Measurements from ENCODE around the gene PRIM2. TPM values are rescaled to one million over a fixed set of nuclear protein-coding genes. Genes with fewer than 3 reads are reported as not detected.
"Not testable (repeated sequence)": the region's sequence is repeated elsewhere in the genome, so short reads cannot be mapped to it uniquely, and the experiment has no call there.

Gene PRIM2
- total RNA-seq, 1 donor from 2014 or later: 16.6 TPM

DNA sequence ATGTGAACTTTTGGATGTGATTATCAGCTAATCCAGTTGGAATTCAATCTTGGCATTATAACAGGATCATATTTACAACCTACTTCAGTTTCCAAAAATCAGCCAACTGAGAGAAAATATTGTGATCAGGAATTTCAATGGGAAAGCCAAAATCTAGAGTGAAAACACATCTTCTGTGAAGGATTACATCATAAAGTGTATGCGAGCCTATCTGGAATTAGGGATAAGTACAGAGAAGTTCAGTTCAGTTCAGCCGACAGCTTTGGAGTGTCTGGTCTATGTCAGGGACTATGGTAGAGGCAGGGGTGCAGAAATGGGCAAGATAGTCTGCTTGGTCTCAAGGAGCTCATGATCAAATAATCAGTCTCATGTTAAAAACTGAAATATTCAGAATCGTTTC lies 12.3 kb upstream of the PRIM2 start:
- Mint-ChIP-seq H3K9me3 (no peaks in the 10 kb centered on the region), H3K4me1 (peaks cover 13% of the 10 kb centered on the region), H3K36me3 (no peaks in the 10 kb centered on the region), H3K4me3 (no peak overlapping the region), H3K27me3 (ENCODE audit: low read depth) (no peaks in the 10 kb centered on the region), H3K27ac (no peak overlapping the region)
- TF ChIP-seq, protein P1, sequence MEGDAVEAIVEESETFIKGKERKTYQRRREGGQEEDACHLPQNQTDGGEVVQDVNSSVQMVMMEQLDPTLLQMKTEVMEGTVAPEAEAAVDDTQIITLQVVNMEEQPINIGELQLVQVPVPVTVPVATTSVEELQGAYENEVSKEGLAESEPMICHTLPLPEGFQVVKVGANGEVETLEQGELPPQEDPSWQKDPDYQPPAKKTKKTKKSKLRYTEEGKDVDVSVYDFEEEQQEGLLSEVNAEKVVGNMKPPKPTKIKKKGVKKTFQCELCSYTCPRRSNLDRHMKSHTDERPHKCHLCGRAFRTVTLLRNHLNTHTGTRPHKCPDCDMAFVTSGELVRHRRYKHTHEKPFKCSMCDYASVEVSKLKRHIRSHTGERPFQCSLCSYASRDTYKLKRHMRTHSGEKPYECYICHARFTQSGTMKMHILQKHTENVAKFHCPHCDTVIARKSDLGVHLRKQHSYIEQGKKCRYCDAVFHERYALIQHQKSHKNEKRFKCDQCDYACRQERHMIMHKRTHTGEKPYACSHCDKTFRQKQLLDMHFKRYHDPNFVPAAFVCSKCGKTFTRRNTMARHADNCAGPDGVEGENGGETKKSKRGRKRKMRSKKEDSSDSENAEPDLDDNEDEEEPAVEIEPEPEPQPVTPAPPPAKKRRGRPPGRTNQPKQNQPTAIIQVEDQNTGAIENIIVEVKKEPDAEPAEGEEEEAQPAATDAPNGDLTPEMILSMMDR (IDR thresholded peaks at IDR 0.05; ENCODE audit: unreplicated experiment): no peak
- no peak for DNase-seq (ENCODE audit: low spot score in 2 of 2, unreplicated experiment in 2 of 2)

DNA sequence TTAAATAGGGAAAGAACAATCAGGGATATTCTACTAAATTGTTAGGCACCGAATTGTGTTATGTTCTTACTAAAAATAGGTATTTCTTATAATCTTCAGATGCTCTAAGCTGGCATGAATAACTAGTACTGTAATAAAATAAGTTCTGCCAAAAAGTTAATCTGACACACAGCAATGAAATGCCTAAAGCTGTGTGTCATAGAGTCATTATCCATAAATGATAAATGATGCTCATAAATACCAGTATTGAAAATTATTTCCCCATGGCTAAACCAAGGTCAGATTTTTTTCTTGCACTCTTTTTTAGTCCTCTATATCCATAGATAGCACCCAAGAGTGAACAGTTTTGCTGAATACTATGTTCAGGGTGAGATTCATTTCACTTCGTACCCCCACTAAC lies 11.7 kb upstream of the PRIM2 start:
- no peak for DNase-seq (ENCODE audit: low spot score in 2 of 2, unreplicated experiment in 2 of 2)
- TF ChIP-seq, protein P1 (IDR thresholded peaks at IDR 0.05; ENCODE audit: unreplicated experiment): no peak
- peaks cover 13% of the 10 kb centered on the region for H3K4me1 Mint-ChIP-seq
- no peak overlapping the region for H3K27ac Mint-ChIP-seq
- no peaks in the 10 kb centered on the region for H3K36me3 Mint-ChIP-seq
- H3K4me3 Mint-ChIP-seq: no peak overlapping the region
- H3K9me3 Mint-ChIP-seq: no peaks in the 10 kb centered on the region
- no peaks in the 10 kb centered on the region for H3K27me3 Mint-ChIP-seq (ENCODE audit: low read depth)

DNA sequence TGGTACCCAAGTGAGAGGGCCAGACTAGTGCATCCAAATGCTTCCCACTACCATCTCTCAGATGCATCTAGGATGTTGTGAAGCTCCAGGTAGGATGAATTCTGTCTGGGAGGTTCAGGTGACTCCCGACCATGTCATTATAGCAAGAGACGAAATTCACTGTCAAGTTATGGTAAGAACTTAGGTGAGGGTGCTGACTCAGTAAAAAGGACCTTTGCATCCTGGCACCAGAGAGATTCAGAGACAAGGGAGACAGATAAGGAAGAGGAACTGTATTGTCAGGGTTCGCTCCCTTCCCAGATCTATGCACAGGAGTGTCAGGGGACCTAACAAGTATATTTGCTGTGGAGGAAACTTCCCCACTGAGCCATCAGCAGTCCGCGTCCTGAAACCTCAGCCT lies 11.2 kb upstream of the PRIM2 start:
- Mint-ChIP-seq H3K4me1 (peaks cover 13% of the 10 kb centered on the region), H3K27me3 (ENCODE audit: low read depth) (no peaks in the 10 kb centered on the region), H3K9me3 (no peaks in the 10 kb centered on the region), H3K36me3 (no peaks in the 10 kb centered on the region), H3K4me3 (no peak overlapping the region), H3K27ac (no peak overlapping the region)
- DNase-seq (ENCODE audit: low spot score in 2 of 2, unreplicated experiment in 2 of 2): no peak
- TF ChIP-seq, protein P1 (IDR thresholded peaks at IDR 0.05; ENCODE audit: unreplicated experiment): no peak

DNA sequence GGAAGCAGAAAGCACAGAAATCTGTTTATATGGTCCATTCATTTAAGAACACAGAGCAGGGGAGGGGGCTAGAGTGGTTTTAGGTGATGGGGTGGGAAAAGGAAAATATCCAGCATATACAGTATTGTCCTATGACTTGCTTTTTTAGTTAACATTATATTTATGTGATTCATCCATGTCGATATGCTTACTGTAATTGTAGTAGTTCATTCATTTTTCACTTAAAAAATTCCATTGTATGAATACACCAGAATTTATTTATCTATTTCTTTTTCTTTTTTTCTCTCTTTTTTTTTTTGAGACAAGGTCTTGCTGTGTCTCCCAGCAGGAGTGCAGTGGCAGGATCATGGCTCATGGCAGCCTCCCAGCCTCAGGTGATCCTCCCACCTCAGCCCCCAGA lies 9.6 kb upstream of the PRIM2 start:
- Mint-ChIP-seq H3K9me3 (no peaks in the 10 kb centered on the region), H3K4me1 (peaks cover 13% of the 10 kb centered on the region), H3K27ac (no peak overlapping the region), H3K36me3 (no peaks in the 10 kb centered on the region), H3K4me3 (no peak overlapping the region), H3K27me3 (ENCODE audit: low read depth) (no peaks in the 10 kb centered on the region)
- TF ChIP-seq, protein P1 (IDR thresholded peaks at IDR 0.05; ENCODE audit: unreplicated experiment): no peak
- DNase-seq (ENCODE audit: low spot score in 2 of 2, unreplicated experiment in 2 of 2): no peak

DNA sequence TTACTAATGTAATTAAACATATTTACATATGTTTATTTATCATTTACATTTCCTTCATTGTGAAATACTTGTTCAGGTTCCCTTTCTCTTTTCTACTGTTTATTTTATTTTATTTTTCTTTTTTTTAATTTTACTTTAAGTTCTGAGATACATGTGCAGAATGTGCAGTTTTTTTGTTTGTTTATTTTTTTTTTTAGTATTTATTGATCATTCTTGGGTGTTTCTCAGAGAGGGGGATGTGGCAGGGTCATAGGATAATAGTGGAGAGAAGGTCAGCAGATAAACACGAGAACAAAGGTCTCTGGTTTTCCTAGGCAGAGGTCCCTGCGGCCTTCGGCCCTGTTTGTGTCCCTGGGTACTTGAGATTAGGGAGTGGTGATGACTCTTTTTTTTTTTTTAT lies 8.7 kb upstream of the PRIM2 start:
- not testable (repeated sequence) for H3K9me3 Mint-ChIP-seq; H3K4me3 Mint-ChIP-seq; H3K36me3 Mint-ChIP-seq; DNase-seq (ENCODE audit: low spot score in 2 of 2, unreplicated experiment in 2 of 2); H3K27ac Mint-ChIP-seq; H3K27me3 Mint-ChIP-seq (ENCODE audit: low read depth)
- H3K4me1 Mint-ChIP-seq: peaks cover 21% of the 10 kb centered on the region

DNA sequence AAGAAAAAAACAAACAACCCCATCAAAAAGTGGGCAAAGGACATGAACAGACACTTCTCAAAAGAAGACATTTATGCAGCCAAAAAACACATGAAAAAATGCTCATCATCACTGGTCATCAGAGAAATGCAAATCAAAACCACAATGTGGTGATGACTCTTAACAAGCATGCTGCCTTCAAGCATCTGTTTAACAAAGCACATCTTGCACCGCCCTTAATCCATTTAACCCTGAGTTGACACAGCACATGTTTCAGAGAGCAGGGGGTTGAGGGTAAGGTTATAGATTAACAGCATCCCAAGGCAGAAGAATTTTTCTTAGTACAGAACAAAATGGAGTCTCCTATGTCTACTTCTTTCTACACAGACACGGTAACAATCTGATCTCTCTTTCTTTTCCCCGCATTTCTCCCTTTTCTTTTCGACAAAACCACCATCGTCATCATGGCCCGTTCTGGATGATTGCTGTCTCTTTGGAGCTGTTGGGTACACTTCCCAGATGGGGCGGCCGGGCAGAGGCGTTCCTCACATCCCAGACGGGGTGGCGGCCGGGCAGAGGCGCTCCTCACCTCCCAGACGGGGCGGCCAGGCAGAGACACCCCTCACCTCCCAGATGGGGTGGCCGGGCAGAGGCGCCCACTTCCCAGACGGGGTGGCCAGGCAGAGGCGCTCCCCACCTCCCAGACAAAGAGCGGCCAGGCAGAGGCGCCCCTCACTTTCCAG lies 7.2 kb upstream of the PRIM2 start:
- H3K4me3 Mint-ChIP-seq; H3K27me3 Mint-ChIP-seq (ENCODE audit: low read depth); H3K27ac Mint-ChIP-seq; DNase-seq (ENCODE audit: low spot score in 2 of 2, unreplicated experiment in 2 of 2); H3K36me3 Mint-ChIP-seq; H3K9me3 Mint-ChIP-seq: not testable (repeated sequence)
- peaks cover 14% of the 10 kb centered on the region for H3K4me1 Mint-ChIP-seq

DNA sequence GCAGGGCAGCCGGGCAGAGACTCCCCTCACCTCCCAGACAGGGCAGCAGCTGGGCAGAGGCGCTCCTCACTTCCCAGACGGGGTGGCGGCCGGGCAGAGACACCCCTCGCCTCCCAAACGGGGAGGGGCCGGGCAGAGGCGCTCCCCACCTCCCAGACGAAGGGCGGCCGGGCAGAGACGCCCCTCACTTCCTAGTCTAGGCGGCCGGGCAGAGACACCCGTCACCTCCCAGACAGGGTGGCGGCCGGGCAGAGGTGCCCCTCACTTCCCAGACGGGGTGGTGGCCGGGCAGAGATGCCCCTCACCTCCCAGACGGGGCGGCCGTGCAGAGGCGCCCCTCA lies 6.6 kb upstream of the PRIM2 start:
- no peaks in the 10 kb centered on the region for H3K36me3 Mint-ChIP-seq

DNA sequence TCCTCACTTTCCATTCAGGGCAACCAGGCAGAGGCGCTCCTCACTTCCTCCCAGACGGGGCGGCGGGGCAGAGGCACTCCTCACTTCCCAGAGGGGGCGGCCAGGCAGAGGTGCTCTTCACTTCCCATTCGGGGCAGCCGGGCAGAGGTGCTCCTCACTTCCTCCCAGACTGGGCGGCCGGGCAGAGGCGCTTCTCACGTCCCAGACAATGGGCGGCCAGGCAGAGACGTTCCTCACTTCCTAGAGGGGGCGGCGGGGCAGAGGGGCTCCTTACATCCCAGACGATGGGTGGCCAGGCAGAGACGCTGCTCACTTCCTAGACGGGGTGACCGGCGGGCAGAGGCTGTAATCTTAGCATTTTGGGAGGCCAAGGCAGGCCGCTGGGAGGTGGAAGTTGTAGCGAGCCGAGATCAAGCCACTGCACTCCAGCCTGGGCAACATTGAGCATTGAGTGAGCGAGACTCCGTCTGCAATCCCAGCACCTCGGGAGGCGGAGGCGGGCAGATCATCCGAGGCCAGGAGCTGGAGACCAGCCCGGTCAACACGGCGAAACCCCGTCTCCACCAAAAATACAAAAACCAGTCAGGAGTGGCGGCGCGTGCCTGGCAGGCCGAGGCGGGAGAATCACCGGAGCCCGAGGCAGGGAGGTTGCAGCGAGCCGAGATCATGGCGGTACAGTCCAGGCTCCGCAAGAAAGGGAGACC lies 6.0 kb upstream of the PRIM2 start:
- not testable (repeated sequence) for H3K27me3 Mint-ChIP-seq (ENCODE audit: low read depth); H3K4me3 Mint-ChIP-seq; H3K27ac Mint-ChIP-seq; DNase-seq (ENCODE audit: low spot score in 2 of 2, unreplicated experiment in 2 of 2); H3K36me3 Mint-ChIP-seq; H3K9me3 Mint-ChIP-seq
- H3K4me1 Mint-ChIP-seq: peaks cover 13% of the 10 kb centered on the region

More for the DNA sequence above, 6.6 kb upstream of the PRIM2 start:
- H3K27ac Mint-ChIP-seq: no peak overlapping the region
- H3K27me3 Mint-ChIP-seq (ENCODE audit: low read depth): no peaks in the 10 kb centered on the region
- no peak for DNase-seq (ENCODE audit: low spot score in 2 of 2, unreplicated experiment in 2 of 2)
- no peaks in the 10 kb centered on the region for H3K9me3 Mint-ChIP-seq
- peaks cover 11% of the 10 kb centered on the region for H3K4me1 Mint-ChIP-seq
- TF ChIP-seq, protein P1 (IDR thresholded peaks at IDR 0.05; ENCODE audit: unreplicated experiment): no peak
- no peak overlapping the region for H3K4me3 Mint-ChIP-seq

Measured in mesothelial cell of epicardium (in vitro differentiated cells).